Upper lobe of right lung (tissue), 1 donor: ENCODE data around the gene PIH1D2. TPM values are rescaled to one million over a fixed set of nuclear protein-coding genes. Genes with fewer than 3 reads are reported as not detected.
"Not testable (repeated sequence)": the region's sequence is repeated elsewhere in the genome, so short reads cannot be mapped to it uniquely, and the experiment has no call there.

Experiments
- ATAC-seq: fragments of 200-7000 bp; cut with Tn5 transposase; one replicate; pipeline ENCODE4 v1.9.1; 2020; ENCODE audit warnings: mild to moderate bottlenecking, moderate library complexity
- DNase-seq: peaks from one replicate; pipeline ENCODE4 v3.0.0-alpha.2; 2020
- H3K27ac ChIP-seq: fragments of 200-600 bp; one replicate; pipeline ENCODE4 v1.8.0; 2022
- H3K27me3 ChIP-seq: fragments of 200-600 bp; one replicate; pipeline ENCODE4 v1.8.0; 2022; ENCODE audit warnings: mild to moderate bottlenecking
- H3K36me3 ChIP-seq: fragments of 200-600 bp; one replicate; pipeline ENCODE4 v1.8.0; 2022
- H3K4me1 ChIP-seq: fragments of 200-600 bp; one replicate; pipeline ENCODE4 v1.8.0; 2022
- H3K4me3 ChIP-seq: fragments of 200-600 bp; one replicate; pipeline ENCODE4 v1.8.0; 2022; ENCODE audit warnings: mild to moderate bottlenecking
- H3K9me3 ChIP-seq: fragments of 200-600 bp; one replicate; pipeline ENCODE4 v1.8.0; 2022
- CTCF ChIP-seq: fragments of 200-600 bp; IDR thresholded peaks from one replicate; pipeline ENCODE4 v1.8.0; 2022; ENCODE audit warnings: antibody characterized with exemption
- intact Hi-C: fragments of 100-400 bp; cut with DNase I; formaldehyde crosslinking; loops from one replicate; pipeline ENCODE4 v1.11.0; 2022
- total RNA-seq: library from RNA; stranded (reverse); fragmentation: NEBNext Ultra II Directional; extraction: Animal tissue kit (Norgen Biotek cat#: 25700); gene quantifications from one replicate; pipeline ENCODE4 v1.2.1, GENCODE V29; 2021
- donor health status: DM: no; HTN: yes; CAD: no; lungs with severe emphysema.

Gene PIH1D2
- total RNA-seq, 1 donor from 2014 or later = 1.3 TPM

- H3K27ac ChIP-seq = no peak overlapping the region
- DNase-seq = no peak
- H3K27me3 ChIP-seq = no peaks in the 10 kb centered on the region
- no peaks in the 10 kb centered on the region for H3K9me3 ChIP-seq
- ATAC-seq = no peak
- no peaks in the 10 kb centered on the region for H3K4me1 ChIP-seq
- intact Hi-C loops = no loop called here
- TF ChIP-seq CTCF = no peak
- peaks cover 87% of the 10 kb centered on the region for H3K36me3 ChIP-seq
- H3K4me3 ChIP-seq = no peak overlapping the region
Measured at GRCh38 chr11:112037527-112037926, 36.3 kb downstream of the PIH1D2 start.

GRCh38 chr11:112033902-112034301, 39.9 kb downstream of the PIH1D2 start:
- Histone ChIP-seq H3K36me3 (peaks cover 83% of the 10 kb centered on the region), H3K4me3 (no peak overlapping the region), H3K4me1 (no peaks in the 10 kb centered on the region), H3K9me3 (no peaks in the 10 kb centered on the region), H3K27me3 (no peaks in the 10 kb centered on the region), H3K27ac (no peak overlapping the region)
- intact Hi-C loops = no loop called here
- no peak for TF ChIP-seq CTCF
- ATAC-seq = no peak
- no peak for DNase-seq

GRCh38 chr11:112029460-112029859, 44.4 kb downstream of the PIH1D2 start:
- H3K36me3 ChIP-seq = peaks cover 60% of the 10 kb centered on the region

GRCh38 chr11:112026784-112027410, 46.9 kb downstream of the PIH1D2 start:
- intact Hi-C loops, DNase-seq, H3K27ac ChIP-seq, H3K27me3 ChIP-seq, ATAC-seq, H3K4me3 ChIP-seq, H3K9me3 ChIP-seq: not testable (repeated sequence)
- Histone ChIP-seq H3K36me3 (peaks cover 35% of the 10 kb centered on the region), H3K4me1 (peaks cover 11% of the 10 kb centered on the region)

More at GRCh38 chr11:112029460-112029859, 44.4 kb downstream of the PIH1D2 start:
- no peak for TF ChIP-seq CTCF
- H3K4me3 ChIP-seq = no peak overlapping the region
- peaks cover 6% of the 10 kb centered on the region for H3K4me1 ChIP-seq
- ATAC-seq (no peak), DNase-seq (no peak)
- intact Hi-C loops = no loop called here
- no peaks in the 10 kb centered on the region for H3K27me3 ChIP-seq
- H3K9me3 ChIP-seq = no peaks in the 10 kb centered on the region
- H3K27ac ChIP-seq = no peak overlapping the region

- TF ChIP-seq CTCF = no peak
- no peaks in the 10 kb centered on the region for H3K9me3 ChIP-seq
Measured at GRCh38 chr11:112025707-112026106, 48.1 kb downstream of the PIH1D2 start.

GRCh38 chr11:112024773-112025678, 48.8 kb downstream of the PIH1D2 start, which contains the start of gene DLAT:
DLAT (plus strand) TSS chr11:112025408; CDS start chr11:112025473, 65 bp downstream.
- H3K27ac ChIP-seq = peak within 1 kb of the TSS; percentile 90

More at GRCh38 chr11:112025707-112026106, 48.1 kb downstream of the PIH1D2 start:
- peaks cover 11% of the 10 kb centered on the region for H3K4me1 ChIP-seq
- intact Hi-C loops = no loop called here
- H3K4me3 ChIP-seq = peak overlapping the region; percentile 83
- no peaks in the 10 kb centered on the region for H3K27me3 ChIP-seq
- peaks cover 27% of the 10 kb centered on the region for H3K36me3 ChIP-seq
- DNase-seq (no peak), ATAC-seq (peak; percentile 4)
- H3K27ac ChIP-seq = peak overlapping the region; percentile 90

More at GRCh38 chr11:112024773-112025678, 48.8 kb downstream of the PIH1D2 start, which contains the start of gene DLAT:
- ATAC-seq = peak; percentile 97
- Histone ChIP-seq H3K36me3 (peaks cover 20% of the 10 kb centered on the region), H3K4me3 (peak within 1 kb of the TSS; percentile 83), H3K4me1 (peaks cover 11% of the 10 kb centered on the region), H3K9me3 (no peaks in the 10 kb centered on the region), H3K27me3 (no peaks in the 10 kb centered on the region)
- TF ChIP-seq CTCF = no peak
- peak; percentile 95 for DNase-seq
- intact Hi-C loops = no loop called here
